Natural killer cell (primary cell): Measurements from ENCODE around the gene ART1. TPM values are rescaled to one million over a fixed set of nuclear protein-coding genes. Genes with fewer than 3 reads are reported as not detected.

ENCODE experiments used
- ATAC-seq, 3 donors: fragments of 150-1000 bp in 2 of 3; fragments of 200-7000 bp in 1 of 3; cut with Tn5 transposase; 1 replicate in 1 of 3; 2 replicates in 2 of 3; pipeline ENCODE4 v1.10.0; 2021; ENCODE audit warnings: mild to moderate bottlenecking in 2 of 3, moderate library complexity in 2 of 3
- DNase-seq, 2 donors: peaks; one replicate each; pipeline versions ENCODE4 v3.0.0 to v3.0.0-alpha.2; 2013 to 2021; ENCODE audit warnings: mixed read lengths in 1 of 2
- H3K27ac ChIP-seq: one replicate; pipeline ENCODE4 v1.5.1; 2013; ENCODE audit warnings: mild to moderate bottlenecking, low read length
- H3K27me3 ChIP-seq: one replicate; pipeline ENCODE4 v1.6.1; 2013; ENCODE audit warnings: low read length; ENCODE audit not compliant: control insufficient read depth, insufficient read depth
- H3K36me3 ChIP-seq: one replicate; pipeline ENCODE4 v1.6.1; 2013; ENCODE audit warnings: low read length; ENCODE audit not compliant: control insufficient read depth, insufficient read depth
- H3K4me1 ChIP-seq: one replicate; pipeline ENCODE4 v1.6.1; 2013; ENCODE audit warnings: low read length; ENCODE audit not compliant: control insufficient read depth, insufficient read depth
- H3K4me3 ChIP-seq: one replicate; pipeline ENCODE4 v1.5.1; 2013; ENCODE audit warnings: low read length
- H3K9me3 ChIP-seq: one replicate; pipeline ENCODE4 v1.6.1; 2013; ENCODE audit warnings: low read length; ENCODE audit not compliant: control insufficient read depth, insufficient read depth
- H3K27ac Mint-ChIP-seq, 2 donors: one replicate each; pipeline ENCODE4 v1.8.0; 2022; ENCODE audit warnings: mild to moderate bottlenecking in 2 of 2, mixed read lengths in 2 of 2, moderate library complexity in 1 of 2
- H3K27me3 Mint-ChIP-seq, 2 donors: one replicate each; pipeline ENCODE4 v1.8.0; 2022; ENCODE audit warnings: low read depth in 2 of 2, mixed read lengths in 2 of 2
- H3K36me3 Mint-ChIP-seq: one replicate; pipeline ENCODE4 v1.8.0; 2022; ENCODE audit warnings: mixed read lengths
- H3K4me1 Mint-ChIP-seq, 2 donors: one replicate each; pipeline ENCODE4 v1.8.0; 2022; ENCODE audit warnings: mixed read lengths in 2 of 2
- H3K4me3 Mint-ChIP-seq: one replicate; pipeline ENCODE4 v1.8.0; 2022; ENCODE audit warnings: mild to moderate bottlenecking, moderate library complexity, mixed read lengths
- H3K9me3 Mint-ChIP-seq, 2 donors: one replicate each; pipeline ENCODE4 v1.8.0; 2022; ENCODE audit warnings: mixed read lengths in 2 of 2
- WGBS: methylation state at CpG from one replicate; pipeline ENCODE4 v1.1.7; 2013; ENCODE audit warnings: missing lambda C conversion rate; ENCODE audit not compliant: insufficient coverage; 5-methylcytosine and 5-hydroxymethylcytosine counted together
- intact Hi-C: fragments of 100-400 bp; cut with micrococcal nuclease; formaldehyde crosslinking; loops from one replicate; pipeline ENCODE4 v1.14.2; 2022
- total RNA-seq, 4 donors: library from RNA; stranded (reverse); fragments of 120-200 nt in 1 of 4; gene quantifications; one replicate each; pipeline versions ENCODE4 v1.2.3 to v1.2.4, GENCODE V29; 2013 to 2022
- TF ChIP-seq, protein P1 (sequence below): fragments of 200-600 bp; IDR thresholded peaks from one replicate; pipeline ENCODE4 v1.8.0; 2022; ENCODE audit warnings: antibody characterized with exemption

The ART1 gene
- total RNA-seq, 3 donors from 2014 or later (not counting 1 experiment from before 2014, with no cell fraction given), result not detected

DNA sequence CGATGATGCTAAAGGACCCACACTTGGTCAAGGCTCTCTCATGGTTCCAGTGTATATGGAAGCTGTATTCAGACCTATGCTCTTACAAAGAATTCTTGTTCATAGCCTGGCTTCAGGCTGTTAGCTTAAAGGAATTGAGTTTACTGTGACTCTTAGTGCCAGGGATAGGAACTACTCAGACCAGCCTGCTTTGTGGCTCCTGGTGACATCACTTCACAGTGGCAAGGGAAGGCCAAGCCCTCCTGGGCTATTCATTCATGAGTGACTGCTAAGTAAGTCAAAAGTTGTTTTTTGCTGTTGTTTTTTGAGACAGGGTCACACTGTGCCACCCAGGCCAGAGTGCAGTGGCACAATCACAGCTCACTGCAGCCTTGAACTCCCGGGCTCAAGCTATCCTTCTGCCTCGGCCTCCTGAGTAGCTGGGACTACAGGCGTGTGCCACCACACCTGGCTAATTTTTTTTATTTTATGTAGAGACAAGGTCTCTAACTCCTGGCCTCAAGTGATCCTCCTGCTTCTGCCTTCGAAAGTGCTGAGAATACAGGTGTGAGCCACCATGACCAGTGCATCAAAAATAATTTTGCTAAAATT is 12.8 kb upstream of the ART1 start:
- Histone ChIP-seq H3K27me3 (no peaks in the 10 kb centered on the region), H3K4me3 (no peak overlapping the region), H3K27ac (no peak overlapping the region), H3K9me3 (no peaks in the 10 kb centered on the region), H3K4me1 (no peaks in the 10 kb centered on the region), H3K36me3 (no peaks in the 10 kb centered on the region)
- Mint-ChIP-seq H3K9me3 (no peaks in the 10 kb centered on the region), H3K4me3 (no peak overlapping the region), H3K4me1 (no peaks in the 10 kb centered on the region), H3K27me3 (peaks cover 0 to 6% of the 10 kb centered on the region in 2 donors), H3K27ac (no peak overlapping the region), H3K36me3 (no peaks in the 10 kb centered on the region)
- ATAC-seq, result no peak
- TF ChIP-seq, protein P1, sequence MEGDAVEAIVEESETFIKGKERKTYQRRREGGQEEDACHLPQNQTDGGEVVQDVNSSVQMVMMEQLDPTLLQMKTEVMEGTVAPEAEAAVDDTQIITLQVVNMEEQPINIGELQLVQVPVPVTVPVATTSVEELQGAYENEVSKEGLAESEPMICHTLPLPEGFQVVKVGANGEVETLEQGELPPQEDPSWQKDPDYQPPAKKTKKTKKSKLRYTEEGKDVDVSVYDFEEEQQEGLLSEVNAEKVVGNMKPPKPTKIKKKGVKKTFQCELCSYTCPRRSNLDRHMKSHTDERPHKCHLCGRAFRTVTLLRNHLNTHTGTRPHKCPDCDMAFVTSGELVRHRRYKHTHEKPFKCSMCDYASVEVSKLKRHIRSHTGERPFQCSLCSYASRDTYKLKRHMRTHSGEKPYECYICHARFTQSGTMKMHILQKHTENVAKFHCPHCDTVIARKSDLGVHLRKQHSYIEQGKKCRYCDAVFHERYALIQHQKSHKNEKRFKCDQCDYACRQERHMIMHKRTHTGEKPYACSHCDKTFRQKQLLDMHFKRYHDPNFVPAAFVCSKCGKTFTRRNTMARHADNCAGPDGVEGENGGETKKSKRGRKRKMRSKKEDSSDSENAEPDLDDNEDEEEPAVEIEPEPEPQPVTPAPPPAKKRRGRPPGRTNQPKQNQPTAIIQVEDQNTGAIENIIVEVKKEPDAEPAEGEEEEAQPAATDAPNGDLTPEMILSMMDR, result no peak
- no peak for DNase-seq
- intact Hi-C loops, result no loop called here
- WGBS, result 91% methylated on average over 5 of the region's 5 CpGs

GRCh38 chr11:3635641-3636375 is 9.1 kb upstream of the ART1 start:
- H3K27ac Mint-ChIP-seq, result no peak overlapping the region

GRCh38 chr11:3637201-3637600 is 7.7 kb upstream of the ART1 start:
- H3K9me3 ChIP-seq, result no peaks in the 10 kb centered on the region
- intact Hi-C loops, result no loop called here
- no peak overlapping the region for H3K27ac Mint-ChIP-seq
- H3K4me1 ChIP-seq, result peaks cover 5% of the 10 kb centered on the region
- no peak for DNase-seq
- H3K4me3 ChIP-seq, result no peak overlapping the region
- peaks cover 6% of the 10 kb centered on the region for H3K27me3 ChIP-seq
- H3K9me3 Mint-ChIP-seq, result no peaks in the 10 kb centered on the region
- H3K4me1 Mint-ChIP-seq, result peaks cover 5 to 6% of the 10 kb centered on the region in 2 donors
- no peak for ATAC-seq
- H3K36me3 Mint-ChIP-seq, result no peaks in the 10 kb centered on the region
- WGBS, result 80% methylated on average over 13 of the region's 13 CpGs
- no peak overlapping the region for H3K27ac ChIP-seq
- no peaks in the 10 kb centered on the region for H3K36me3 ChIP-seq
- no peak overlapping the region for H3K4me3 Mint-ChIP-seq
- H3K27me3 Mint-ChIP-seq, result peaks cover 0 to 9% of the 10 kb centered on the region in 2 donors
- TF ChIP-seq, protein P1, result no peak

More at GRCh38 chr11:3635641-3636375, 9.1 kb upstream of the ART1 start:
- intact Hi-C loops, result no loop called here
- DNase-seq (no peak), ATAC-seq (no peak)
- no peaks in the 10 kb centered on the region for H3K36me3 ChIP-seq
- Mint-ChIP-seq H3K4me3 (no peak overlapping the region), H3K9me3 (no peaks in the 10 kb centered on the region), H3K27me3 (peaks cover 0 to 5% of the 10 kb centered on the region in 2 donors), H3K4me1 (no peaks in the 10 kb centered on the region), H3K36me3 (no peaks in the 10 kb centered on the region)
- no peaks in the 10 kb centered on the region for H3K4me1 ChIP-seq
- no peaks in the 10 kb centered on the region for H3K9me3 ChIP-seq
- H3K27ac ChIP-seq, result no peak overlapping the region
- H3K4me3 ChIP-seq, result no peak overlapping the region
- TF ChIP-seq, protein P1, result no peak
- no peaks in the 10 kb centered on the region for H3K27me3 ChIP-seq
- 90% methylated on average over 14 of the region's 15 CpGs for WGBS
